HG03108 (cell line): ENCODE measurements around the gene IMPG1.

Experiments used
- ATAC-seq: cut with Tn5 transposase; IDR thresholded peaks from one replicate; pipeline ENCODE4 v1.9.1; 2021; ENCODE audit warnings: moderate library complexity; ENCODE audit not compliant: unreplicated experiment

Gene IMPG1, protein sequence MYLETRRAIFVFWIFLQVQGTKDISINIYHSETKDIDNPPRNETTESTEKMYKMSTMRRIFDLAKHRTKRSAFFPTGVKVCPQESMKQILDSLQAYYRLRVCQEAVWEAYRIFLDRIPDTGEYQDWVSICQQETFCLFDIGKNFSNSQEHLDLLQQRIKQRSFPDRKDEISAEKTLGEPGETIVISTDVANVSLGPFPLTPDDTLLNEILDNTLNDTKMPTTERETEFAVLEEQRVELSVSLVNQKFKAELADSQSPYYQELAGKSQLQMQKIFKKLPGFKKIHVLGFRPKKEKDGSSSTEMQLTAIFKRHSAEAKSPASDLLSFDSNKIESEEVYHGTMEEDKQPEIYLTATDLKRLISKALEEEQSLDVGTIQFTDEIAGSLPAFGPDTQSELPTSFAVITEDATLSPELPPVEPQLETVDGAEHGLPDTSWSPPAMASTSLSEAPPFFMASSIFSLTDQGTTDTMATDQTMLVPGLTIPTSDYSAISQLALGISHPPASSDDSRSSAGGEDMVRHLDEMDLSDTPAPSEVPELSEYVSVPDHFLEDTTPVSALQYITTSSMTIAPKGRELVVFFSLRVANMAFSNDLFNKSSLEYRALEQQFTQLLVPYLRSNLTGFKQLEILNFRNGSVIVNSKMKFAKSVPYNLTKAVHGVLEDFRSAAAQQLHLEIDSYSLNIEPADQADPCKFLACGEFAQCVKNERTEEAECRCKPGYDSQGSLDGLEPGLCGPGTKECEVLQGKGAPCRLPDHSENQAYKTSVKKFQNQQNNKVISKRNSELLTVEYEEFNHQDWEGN

DNA sequence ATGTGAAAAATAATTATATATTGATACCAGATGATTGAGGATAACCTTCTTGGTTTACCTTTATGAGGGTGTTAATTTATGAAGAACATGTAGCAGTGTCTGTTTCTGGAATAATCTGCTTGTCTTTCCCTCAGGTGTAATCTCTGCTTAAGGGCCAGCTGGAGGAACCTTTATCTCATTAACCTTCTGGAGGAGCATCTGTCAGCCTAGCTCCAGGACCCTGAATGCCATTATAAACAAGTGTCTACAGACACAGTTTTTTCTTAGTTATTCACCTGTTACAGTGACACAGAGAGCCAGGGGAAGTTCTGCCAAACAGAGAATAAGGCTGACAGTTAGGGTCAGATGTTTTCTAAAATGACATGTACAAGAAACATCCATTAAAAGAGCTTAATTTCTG, at the start of gene IMPG1:
IMPG1 (minus strand) TSS at position 101 of the 400 bp plus-strand sequence. CDS start 174 bp downstream, outside the sequence.
- ATAC-seq = no peak

DNA sequence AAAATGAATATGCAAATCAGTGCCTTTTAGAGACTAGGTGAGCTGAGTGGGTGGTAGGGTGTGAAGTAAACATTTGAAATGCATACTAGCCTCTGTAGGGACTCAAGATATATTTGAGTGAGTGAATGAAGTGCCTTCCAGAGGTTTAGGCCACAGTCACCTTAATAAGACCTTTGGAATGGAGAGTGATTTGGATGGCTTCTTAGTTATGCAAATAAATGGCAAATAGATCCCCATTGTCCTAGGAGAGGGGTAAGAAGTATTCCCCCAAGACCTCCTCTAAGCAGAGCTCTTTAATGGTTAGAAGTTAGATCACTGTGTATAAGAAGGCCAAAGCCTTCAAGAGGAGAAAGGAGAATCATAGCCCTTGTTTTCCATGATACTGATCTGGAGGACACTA, 47.8 kb upstream of the IMPG1 start:
- ATAC-seq = no peak

- ATAC-seq = no peak
These were observed 819 bp upstream of the IMPG1 start for GRCh38 chr6:76073281-76073680.

DNA sequence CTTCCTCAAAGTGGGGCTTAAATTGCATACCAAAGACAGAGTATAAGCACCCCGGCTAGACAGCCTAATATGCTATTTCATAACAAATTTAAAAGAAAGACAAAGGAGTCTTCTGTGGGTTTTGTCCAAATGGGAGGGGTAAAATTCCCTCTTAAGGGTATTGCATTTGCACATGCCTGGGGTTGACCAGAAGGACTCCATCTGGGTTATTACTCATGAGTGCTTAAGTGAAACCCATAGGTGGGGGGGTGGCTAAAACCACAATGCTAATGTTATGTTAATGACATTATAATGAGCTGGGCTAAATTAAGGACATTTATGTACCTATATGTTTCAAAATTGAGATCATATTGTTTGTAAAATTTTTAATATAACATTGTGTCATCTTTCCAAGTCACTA, 15.0 kb downstream of the IMPG1 start:
- no peak for ATAC-seq

- no peak for ATAC-seq
These were observed 20.1 kb downstream of the IMPG1 start for GRCh38 chr6:76052314-76052713.

- no peak for ATAC-seq
These were observed 28.8 kb downstream of the IMPG1 start for GRCh38 chr6:76043690-76044089.

GRCh38 chr6:76035713-76036112, 36.7 kb downstream of the IMPG1 start:
- ATAC-seq = no peak

DNA sequence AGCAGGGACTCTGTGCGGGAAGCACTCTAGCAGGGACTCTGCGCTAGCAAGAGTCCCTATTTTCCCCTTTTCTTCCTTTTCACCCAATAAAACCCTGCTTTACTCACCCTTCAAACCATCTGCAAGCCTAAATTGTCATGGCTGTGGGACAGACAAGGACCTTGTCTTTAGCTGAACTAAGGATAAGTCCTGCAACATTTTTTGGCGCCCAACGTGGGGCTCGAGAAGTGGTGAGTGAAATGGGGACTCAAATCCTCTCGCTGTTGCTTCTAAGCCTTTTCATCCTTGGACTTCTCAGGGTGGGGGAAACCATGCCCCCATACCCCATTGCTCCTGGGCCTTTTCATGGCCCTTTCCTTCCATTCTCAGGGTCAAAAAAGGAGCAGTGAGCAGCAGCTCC, 46.4 kb downstream of the IMPG1 start:
- ATAC-seq = no peak

DNA sequence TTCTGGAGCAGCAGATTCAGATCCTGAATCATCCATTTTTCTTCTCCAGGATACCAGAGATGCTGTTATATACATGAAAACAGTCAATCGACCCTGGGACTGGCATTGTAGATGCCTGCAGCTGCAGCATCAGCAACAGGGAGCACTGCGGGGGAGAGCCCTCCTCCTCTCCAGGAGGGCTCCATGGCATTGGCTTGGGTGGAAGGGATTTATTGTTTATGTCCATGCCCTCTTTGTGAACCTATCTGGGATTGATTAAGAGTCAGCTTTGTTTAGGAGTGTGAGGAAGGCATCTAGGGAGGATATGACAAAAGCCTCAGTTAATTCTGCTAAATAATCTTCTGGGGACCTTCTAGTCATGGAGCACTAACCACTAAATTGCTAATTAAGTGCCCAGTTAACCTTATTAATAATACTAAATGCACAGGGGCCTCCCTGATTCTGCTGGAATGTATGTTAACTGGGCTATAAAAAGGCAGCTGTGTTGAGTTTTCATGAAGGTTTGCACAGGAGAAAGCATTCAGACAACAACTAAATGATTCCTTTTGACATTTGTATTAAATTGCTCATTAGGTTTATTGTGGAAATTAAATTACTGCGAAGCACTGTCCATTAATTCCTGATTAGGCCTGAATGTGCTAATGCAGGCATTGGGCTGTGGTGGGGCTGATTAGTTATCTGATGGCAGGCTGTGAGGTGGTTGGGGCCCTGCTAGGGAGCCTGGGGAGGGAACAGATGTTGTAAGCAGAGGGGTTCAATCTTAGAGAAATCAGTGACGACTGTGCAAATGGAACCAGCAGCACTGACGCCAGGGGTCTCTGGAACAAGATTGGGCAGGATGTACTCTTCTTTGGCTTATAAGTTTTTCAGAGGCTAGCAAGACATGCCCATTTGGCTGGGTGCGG, 57.6 kb downstream of the IMPG1 start:
- ATAC-seq = no peak

GRCh38 chr6:76004202-76004601, 68.3 kb downstream of the IMPG1 start:
- ATAC-seq = peak; percentile 51

DNA sequence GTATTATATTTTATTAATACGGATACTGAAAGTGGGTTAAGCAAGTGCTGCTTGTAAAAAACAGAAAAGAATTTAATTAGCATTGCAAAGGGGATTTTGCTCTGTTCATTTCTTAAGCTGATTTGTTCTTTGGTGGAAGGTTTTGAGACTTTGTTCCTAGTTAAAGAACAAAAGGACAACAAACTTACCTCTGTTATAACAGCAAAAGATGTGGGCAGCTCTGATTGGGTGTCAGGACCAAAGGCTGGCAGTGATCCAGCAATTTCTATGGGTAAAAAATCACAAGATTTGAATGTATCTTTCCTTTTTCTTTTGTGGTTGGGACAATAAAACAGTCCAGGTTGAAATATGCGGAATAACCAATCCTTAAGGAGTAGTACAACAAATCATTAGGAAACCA, 68.8 kb downstream of the IMPG1 start:
- no peak for ATAC-seq

GRCh38 chr6:76003113-76003512, 69.3 kb downstream of the IMPG1 start:
- no peak for ATAC-seq

GRCh38 chr6:76000629-76001028, 71.8 kb downstream of the IMPG1 start:
- ATAC-seq = no peak

DNA sequence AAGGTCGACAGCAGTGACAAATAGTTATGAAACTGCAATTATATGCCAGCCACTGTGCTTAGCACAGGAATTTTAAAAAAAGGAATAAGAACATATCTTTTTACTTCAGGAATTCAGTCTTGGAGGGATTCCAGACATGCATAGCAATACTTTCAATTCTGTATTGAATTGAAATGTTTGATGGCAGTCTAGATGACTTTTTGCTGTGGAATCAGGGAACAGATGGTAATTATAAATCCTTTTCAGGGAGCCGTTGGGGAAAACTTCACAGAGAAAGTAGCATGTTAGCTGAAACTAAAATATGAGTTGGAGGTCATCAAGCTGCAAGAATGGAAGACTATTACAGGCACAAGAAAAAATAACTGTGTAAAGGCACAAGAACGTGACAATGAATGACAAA, 74.8 kb downstream of the IMPG1 start:
- no peak for ATAC-seq

DNA sequence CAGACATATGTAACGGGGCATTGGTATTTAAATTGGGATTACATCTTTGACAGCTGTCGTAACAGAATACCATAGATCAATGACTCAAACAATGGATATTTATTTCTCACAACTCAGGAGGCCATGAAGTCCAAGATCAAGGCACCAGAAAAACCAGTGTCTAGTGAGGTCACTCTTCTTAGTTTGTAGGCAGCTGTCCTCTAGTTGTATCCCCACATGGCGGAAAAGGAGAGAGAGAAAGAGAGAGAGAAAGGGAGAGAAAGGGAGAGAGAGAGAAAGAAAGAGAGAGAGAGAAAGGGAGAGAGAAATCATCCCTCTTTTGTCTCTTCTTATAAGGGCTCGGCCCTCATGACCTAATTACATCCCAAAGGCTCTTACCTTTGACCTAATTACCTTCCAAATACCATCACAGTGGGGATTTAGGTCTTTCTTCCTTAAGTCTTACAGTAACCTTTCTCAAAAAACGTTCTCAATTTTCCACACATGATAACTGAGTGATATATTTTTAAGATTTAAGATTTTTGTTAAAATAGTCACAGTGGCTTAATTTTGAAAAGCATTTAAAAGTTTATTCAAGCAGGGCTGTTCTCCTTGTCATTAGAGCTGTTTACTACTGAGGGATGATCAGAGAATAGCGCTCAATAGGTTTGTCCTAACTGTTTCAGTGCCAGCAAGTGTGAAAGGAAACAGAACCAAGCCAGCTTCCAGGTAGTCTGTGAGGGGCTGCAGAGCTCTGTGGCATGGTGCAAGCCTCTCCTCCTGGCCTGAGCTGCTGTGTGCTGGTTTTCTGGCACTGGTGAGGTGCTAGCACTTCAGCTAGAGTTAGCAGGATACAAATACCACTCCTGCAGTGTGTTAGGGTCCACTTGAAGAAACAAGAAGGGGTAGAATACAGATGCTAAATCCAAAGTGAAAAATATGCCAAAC, 79.0 kb downstream of the IMPG1 start:
- ATAC-seq = no peak

- no peak for ATAC-seq
These were observed 80.5 kb downstream of the IMPG1 start for GRCh38 chr6:75991941-75992340.

GRCh38 chr6:75986935-75987334, 85.5 kb downstream of the IMPG1 start:
- no peak for ATAC-seq

DNA sequence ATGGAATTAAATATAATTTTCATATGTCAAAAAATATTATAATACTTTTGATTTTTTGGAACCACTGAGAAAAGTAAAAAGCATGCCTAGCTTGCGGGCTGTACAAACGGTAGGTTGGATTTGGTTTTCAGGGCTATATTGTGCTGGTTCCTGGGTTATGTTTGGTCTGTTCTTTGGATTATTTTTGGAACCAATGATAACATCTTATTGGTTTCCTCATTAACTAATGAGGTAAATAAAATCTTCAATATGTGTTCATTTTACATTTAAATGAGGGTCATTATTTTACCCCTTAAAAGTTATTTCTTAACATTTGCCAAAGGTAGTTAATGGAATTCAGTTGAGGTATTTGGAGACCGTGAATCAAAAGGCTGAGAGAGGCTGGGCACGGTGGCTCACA, 96.6 kb downstream of the IMPG1 start:
- no peak for ATAC-seq

DNA sequence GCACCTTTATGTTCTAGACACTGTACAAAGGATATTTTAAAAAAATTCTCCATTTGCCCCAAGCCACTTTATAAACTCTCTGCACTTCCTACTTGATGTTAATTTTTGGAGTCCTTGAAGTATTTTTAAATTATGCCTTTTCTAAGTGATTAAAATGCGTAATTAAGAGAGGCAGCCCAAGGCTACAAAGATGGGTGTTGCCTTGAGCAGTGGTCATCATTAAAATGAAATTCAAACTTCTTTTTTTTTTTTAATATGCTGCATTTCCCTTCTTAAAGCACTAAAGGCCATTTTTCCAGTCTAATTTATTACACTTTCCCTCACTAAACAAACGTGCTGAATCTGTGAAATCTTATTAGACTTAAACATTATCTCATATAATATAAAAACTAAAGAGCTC, 102.4 kb downstream of the IMPG1 start:
- ATAC-seq = no peak

GRCh38 chr6:75968143-75968542, 104.3 kb downstream of the IMPG1 start:
- ATAC-seq = no peak
